GM19043 (cell line): ENCODE data around the gene SMAD6.

Source experiments
- ATAC-seq: cut with Tn5 transposase; IDR thresholded peaks from one replicate; pipeline ENCODE4 v1.9.1; 2021; ENCODE audit warnings: low read depth; ENCODE audit not compliant: unreplicated experiment

SMAD6 gene

GRCh38 chr15:66786708-66787488 is 84.9 kb downstream of the SMAD6 start:
- ATAC-seq, result no peak

GRCh38 chr15:66787489-66787871 is 85.4 kb downstream of the SMAD6 start:
- no peak for ATAC-seq

GRCh38 chr15:66788024-66788423 is 86.0 kb downstream of the SMAD6 start:
- no peak for ATAC-seq

GRCh38 chr15:66789029-66790025 is 87.3 kb downstream of the SMAD6 start:
- ATAC-seq, result no peak

- no peak for ATAC-seq
These were observed 93.8 kb downstream of the SMAD6 start for GRCh38 chr15:66795851-66796250.

GRCh38 chr15:66796343-66796742 is 94.3 kb downstream of the SMAD6 start:
- no peak for ATAC-seq

GRCh38 chr15:66797921-66798320 is 95.9 kb downstream of the SMAD6 start:
- no peak for ATAC-seq

GRCh38 chr15:66798426-66799061 is 96.5 kb downstream of the SMAD6 start:
- ATAC-seq, result no peak

GRCh38 chr15:66799242-66799641 is 97.2 kb downstream of the SMAD6 start:
- ATAC-seq, result no peak

- ATAC-seq, result no peak
These were observed 98.7 kb downstream of the SMAD6 start for GRCh38 chr15:66800584-66801235.

- no peak for ATAC-seq
These were observed 99.2 kb downstream of the SMAD6 start for GRCh38 chr15:66801266-66801665.

GRCh38 chr15:66802025-66803001 is 100.3 kb downstream of the SMAD6 start:
- ATAC-seq, result no peak

- no peak for ATAC-seq
These were observed 101.2 kb downstream of the SMAD6 start for GRCh38 chr15:66803182-66803729.

- no peak for ATAC-seq
These were observed 101.7 kb downstream of the SMAD6 start for GRCh38 chr15:66803749-66804148.

- ATAC-seq, result no peak
These were observed 103.3 kb downstream of the SMAD6 start for GRCh38 chr15:66805202-66805885.

- ATAC-seq, result no peak
These were observed 106.3 kb downstream of the SMAD6 start for GRCh38 chr15:66808181-66808824.

- ATAC-seq, result no peak
These were observed 107.6 kb downstream of the SMAD6 start for GRCh38 chr15:66809664-66810063.

- ATAC-seq, result no peak
These were observed 113.3 kb downstream of the SMAD6 start for GRCh38 chr15:66815318-66815717.
